Mesothelial cell of epicardium (in vitro differentiated cells): ENCODE results near the gene AXIN1. TPM values are rescaled to one million over a fixed set of nuclear protein-coding genes. Genes with fewer than 3 reads are reported as not detected.

ENCODE experiments used
- DNase-seq, 2 experiments: peaks; one replicate each; pipeline ENCODE4 v3.0.0; 2021; ENCODE audit warnings: low spot score in 2 of 2; ENCODE audit not compliant: unreplicated experiment in 2 of 2
- H3K27ac Mint-ChIP-seq: 2 replicates; pipeline ENCODE4 v1.8.0; 2021; ENCODE audit warnings: mixed read lengths
- H3K27me3 Mint-ChIP-seq: 2 replicates; pipeline ENCODE4 v1.8.0; 2021; ENCODE audit warnings: low read depth, mixed read lengths
- H3K36me3 Mint-ChIP-seq: 2 replicates; pipeline ENCODE4 v1.8.0; 2021; ENCODE audit warnings: mixed read lengths
- H3K4me1 Mint-ChIP-seq: 2 replicates; pipeline ENCODE4 v1.8.0; 2021; ENCODE audit warnings: mixed read lengths
- H3K4me3 Mint-ChIP-seq: 2 replicates; pipeline ENCODE4 v1.8.0; 2021; ENCODE audit warnings: mild to moderate bottlenecking, moderate library complexity, mixed read lengths
- H3K9me3 Mint-ChIP-seq: 2 replicates; pipeline ENCODE4 v1.8.0; 2021; ENCODE audit warnings: mixed read lengths
- total RNA-seq: library from RNA; stranded (reverse); gene quantifications from 3 replicates; pipeline ENCODE4 v1.2.1, GENCODE V29; 2021
- TF ChIP-seq, protein P1 (sequence below): fragments of 200-600 bp; sonication (generic); IDR thresholded peaks from one replicate; pipeline ENCODE4 v1.5.0; 2021; ENCODE audit warnings: antibody characterized with exemption; ENCODE audit not compliant: unreplicated experiment

AXIN1 gene
- total RNA-seq, 1 donor from 2014 or later: 33.2 TPM

GRCh38 chr16:280005-280460, 72.5 kb downstream of the AXIN1 start:
- H3K27me3 Mint-ChIP-seq: peaks cover 53% of the 10 kb centered on the region
- H3K27ac Mint-ChIP-seq: no peak overlapping the region
- no peaks in the 10 kb centered on the region for H3K4me1 Mint-ChIP-seq

GRCh38 chr16:279531-279930, 73.0 kb downstream of the AXIN1 start:
- no peaks in the 10 kb centered on the region for H3K36me3 Mint-ChIP-seq
- H3K9me3 Mint-ChIP-seq: no peaks in the 10 kb centered on the region
- DNase-seq: no peak
- H3K27me3 Mint-ChIP-seq: peaks cover 57% of the 10 kb centered on the region
- no peaks in the 10 kb centered on the region for H3K4me1 Mint-ChIP-seq
- peak overlapping the region; percentile 56 for H3K4me3 Mint-ChIP-seq
- no peak overlapping the region for H3K27ac Mint-ChIP-seq
- TF ChIP-seq, protein P1, sequence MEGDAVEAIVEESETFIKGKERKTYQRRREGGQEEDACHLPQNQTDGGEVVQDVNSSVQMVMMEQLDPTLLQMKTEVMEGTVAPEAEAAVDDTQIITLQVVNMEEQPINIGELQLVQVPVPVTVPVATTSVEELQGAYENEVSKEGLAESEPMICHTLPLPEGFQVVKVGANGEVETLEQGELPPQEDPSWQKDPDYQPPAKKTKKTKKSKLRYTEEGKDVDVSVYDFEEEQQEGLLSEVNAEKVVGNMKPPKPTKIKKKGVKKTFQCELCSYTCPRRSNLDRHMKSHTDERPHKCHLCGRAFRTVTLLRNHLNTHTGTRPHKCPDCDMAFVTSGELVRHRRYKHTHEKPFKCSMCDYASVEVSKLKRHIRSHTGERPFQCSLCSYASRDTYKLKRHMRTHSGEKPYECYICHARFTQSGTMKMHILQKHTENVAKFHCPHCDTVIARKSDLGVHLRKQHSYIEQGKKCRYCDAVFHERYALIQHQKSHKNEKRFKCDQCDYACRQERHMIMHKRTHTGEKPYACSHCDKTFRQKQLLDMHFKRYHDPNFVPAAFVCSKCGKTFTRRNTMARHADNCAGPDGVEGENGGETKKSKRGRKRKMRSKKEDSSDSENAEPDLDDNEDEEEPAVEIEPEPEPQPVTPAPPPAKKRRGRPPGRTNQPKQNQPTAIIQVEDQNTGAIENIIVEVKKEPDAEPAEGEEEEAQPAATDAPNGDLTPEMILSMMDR: no peak

More at GRCh38 chr16:280005-280460, 72.5 kb downstream of the AXIN1 start:
- Mint-ChIP-seq H3K36me3 (no peaks in the 10 kb centered on the region), H3K4me3 (peak overlapping the region; percentile 56), H3K9me3 (no peaks in the 10 kb centered on the region)
- no peak for DNase-seq
- TF ChIP-seq, protein P1: no peak

- peaks cover 62% of the 10 kb centered on the region for H3K27me3 Mint-ChIP-seq
- TF ChIP-seq, protein P1: no peak
- H3K9me3 Mint-ChIP-seq: no peaks in the 10 kb centered on the region
- no peak overlapping the region for H3K27ac Mint-ChIP-seq
- peak overlapping the region; percentile 1 for H3K4me3 Mint-ChIP-seq
- DNase-seq: no peak
- H3K36me3 Mint-ChIP-seq: no peaks in the 10 kb centered on the region
- no peaks in the 10 kb centered on the region for H3K4me1 Mint-ChIP-seq
Observed at GRCh38 chr16:278863-279366, 73.6 kb downstream of the AXIN1 start.

GRCh38 chr16:276426-277077, 76.0 kb downstream of the AXIN1 start:
- Mint-ChIP-seq H3K4me1 (no peaks in the 10 kb centered on the region), H3K36me3 (no peaks in the 10 kb centered on the region), H3K4me3 (peak overlapping the region; percentile 67), H3K27ac (no peak overlapping the region), H3K27me3 (peaks cover 57% of the 10 kb centered on the region), H3K9me3 (no peaks in the 10 kb centered on the region)
- DNase-seq: no peak
- TF ChIP-seq, protein P1: no peak

DNA sequence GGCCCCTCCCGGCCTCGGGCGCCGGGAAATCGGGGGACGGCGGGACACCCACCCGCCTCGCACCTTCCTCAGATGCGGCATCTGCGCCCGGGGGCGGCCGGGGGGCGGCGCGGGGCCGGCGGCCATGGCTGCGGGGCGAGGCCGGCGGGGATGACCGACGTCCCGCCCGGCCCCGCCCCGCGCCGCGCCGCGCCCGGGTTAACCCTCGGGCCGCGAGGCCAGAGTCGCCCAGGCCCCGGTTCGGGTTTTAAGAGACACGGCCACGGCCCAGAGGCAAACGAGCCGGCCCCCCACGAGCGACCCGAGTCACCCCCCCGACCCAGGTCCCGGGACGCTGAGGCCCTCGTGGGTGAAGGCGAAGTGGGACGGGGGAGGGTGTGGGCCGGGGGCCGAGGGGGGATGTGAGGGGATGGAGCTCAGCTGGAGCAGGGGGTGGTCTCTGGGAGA, 76.7 kb downstream of the AXIN1 start, which contains the start of gene RGS11:
Gene RGS11, minus strand, starts transcription at position 159 of the 447 bp plus-strand sequence. Its CDS starts 33 bp downstream, at position 126.
- peaks cover 53% of the 10 kb centered on the region for H3K27me3 Mint-ChIP-seq
- peak within 1 kb of the TSS; percentile 67 for H3K4me3 Mint-ChIP-seq
- H3K27ac Mint-ChIP-seq: no peak within 1 kb of the TSS
- H3K9me3 Mint-ChIP-seq: no peaks in the 10 kb centered on the region
- TF ChIP-seq, protein P1: no peak
- H3K36me3 Mint-ChIP-seq: no peaks in the 10 kb centered on the region
- DNase-seq: no peak
- no peaks in the 10 kb centered on the region for H3K4me1 Mint-ChIP-seq
